Non-pigmented ciliary epithelial cell (primary cell): Measurements from ENCODE around the gene TGFBI.
A peak's percentile ranks its signal among the peaks of the same experiment; 100 is the strongest.
"Not testable (repeated sequence)": the region's sequence is repeated elsewhere in the genome, so short reads cannot be mapped to it uniquely, and the experiment has no call there.

Source experiments
- DNase-seq: peaks from one replicate; pipeline ENCODE4 v3.0.0-alpha.2; 2010; ENCODE audit warnings: low read depth

Gene TGFBI

DNA sequence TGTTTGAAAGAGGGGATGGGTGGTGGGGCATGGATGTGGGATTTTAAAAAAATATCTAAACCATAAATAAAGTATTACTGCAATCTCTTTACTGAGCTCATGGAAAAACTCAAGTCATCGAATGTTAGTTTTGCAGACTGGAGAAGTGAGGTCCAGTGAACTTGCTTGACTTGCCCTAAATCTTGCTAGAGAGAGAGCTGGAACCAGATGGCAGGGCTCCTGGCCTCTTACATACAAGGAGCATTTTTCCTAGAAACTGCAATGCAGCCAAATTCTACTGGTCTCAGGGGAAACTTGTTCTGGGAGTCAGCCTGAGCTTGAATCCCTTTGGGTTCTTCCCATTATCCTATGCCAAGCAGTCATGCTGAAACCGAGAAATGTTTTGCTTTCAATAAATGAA, 2.9 kb upstream of the TGFBI start:
- DNase-seq: no peak

DNA sequence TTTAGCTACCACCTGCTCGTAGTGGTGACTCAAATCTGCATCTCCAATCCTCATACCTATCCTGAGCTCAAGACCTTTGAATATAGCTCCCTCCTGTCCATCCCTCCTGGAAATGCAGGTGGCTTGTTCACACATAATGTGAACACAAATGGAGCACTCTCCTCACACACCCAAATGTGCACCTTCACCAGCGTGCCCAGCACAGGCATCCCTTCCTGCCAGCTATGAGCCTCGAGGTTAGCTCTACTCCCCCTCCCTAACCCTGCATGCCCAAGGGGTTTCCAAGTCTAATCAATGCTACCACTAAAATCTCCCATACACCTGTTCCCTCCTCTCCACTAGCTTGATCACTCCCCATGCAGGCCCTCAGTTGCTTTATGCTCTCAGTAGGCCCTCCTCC, 2.2 kb upstream of the TGFBI start:
- DNase-seq: no peak

DNA sequence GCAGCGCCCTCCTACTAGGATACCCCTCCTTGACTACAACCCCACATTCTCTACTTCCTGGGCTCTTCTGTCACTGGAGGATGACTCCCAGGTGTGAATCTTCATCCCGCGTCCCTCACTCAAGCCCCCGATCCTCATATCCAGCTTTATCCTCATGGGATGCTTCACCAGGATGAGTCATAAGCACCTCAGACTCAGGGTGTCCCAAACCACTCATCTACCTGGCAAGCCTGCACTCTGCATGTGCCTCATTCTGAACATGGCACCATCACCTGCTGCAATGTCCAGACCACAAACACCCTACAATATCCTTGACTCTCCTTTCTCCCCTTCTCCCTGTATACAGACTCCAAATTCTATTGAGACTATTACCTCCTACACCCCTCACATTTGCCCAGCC, 1.5 kb upstream of the TGFBI start:
- DNase-seq: no peak

DNA sequence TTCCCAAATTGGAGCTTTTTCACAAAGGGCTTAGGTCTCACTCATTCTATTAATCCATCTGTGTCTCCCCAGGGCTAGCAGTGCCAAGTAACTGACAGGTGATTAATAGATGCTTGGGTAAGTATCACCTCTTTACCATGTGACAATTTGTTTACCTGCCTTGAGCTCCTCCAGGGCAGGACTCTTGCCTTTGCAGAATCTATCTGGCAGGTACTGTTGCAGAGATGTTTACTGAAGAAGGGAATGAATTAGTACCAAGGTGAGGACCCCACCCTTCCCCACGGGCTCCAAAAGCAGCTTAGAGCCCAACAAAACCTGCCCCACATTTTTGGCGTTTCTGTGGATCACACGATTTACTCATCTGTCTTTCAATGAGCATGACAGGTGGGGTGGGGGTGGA, 698 bp upstream of the TGFBI start:
- no peak for DNase-seq

DNA sequence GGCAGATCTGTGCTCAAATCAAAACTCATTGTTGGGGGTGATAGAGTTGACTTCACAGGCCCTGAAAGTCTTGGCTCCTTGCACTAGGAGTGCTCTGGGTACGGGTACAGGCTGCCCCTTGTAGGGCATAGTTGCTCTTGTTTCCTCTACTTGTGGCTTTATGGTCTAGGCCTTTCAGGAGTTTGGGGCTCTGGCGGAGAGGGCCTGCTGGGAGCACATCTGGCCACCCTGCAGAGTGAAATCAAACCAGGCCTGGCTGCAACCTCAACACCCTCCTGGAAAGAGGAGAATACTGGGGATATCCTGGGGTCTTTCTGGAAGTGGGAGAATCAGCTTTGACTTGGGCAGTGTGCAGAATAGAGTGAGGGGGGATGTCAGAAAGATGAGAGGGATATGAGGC, 1.5 kb downstream of the TGFBI start:
- DNase-seq: no peak

DNA sequence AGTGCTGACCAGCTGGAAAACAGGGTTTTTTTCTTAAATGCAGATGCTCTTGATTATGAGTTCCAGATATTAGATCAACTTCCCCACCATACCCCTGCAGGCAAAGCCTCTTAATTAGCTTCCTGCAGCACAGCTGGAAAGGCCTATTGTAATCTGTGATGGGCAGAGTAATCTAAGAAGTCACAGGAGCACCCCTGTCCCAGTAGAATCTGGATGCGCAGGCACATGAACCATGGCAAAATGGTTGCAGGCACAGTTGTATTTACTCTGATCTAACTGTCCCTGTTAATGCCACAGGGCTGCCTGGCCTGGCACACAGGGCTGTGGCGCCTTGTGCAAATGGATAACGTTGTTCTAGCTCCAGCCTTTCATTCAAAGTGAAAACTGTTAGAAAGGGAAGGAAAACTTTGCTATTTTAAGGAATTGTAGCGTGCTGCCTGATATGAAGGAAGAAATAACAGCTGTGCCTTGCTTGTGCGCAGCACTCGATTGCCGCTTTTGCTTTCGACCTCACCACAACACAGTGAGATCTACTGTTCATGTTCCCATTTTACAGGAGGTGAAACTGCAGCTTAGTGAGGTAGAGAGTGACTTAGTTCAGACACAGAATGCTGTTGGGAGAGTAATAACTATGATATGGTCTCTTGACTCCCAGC, 2.3 kb downstream of the TGFBI start:
- DNase-seq: no peak

DNA sequence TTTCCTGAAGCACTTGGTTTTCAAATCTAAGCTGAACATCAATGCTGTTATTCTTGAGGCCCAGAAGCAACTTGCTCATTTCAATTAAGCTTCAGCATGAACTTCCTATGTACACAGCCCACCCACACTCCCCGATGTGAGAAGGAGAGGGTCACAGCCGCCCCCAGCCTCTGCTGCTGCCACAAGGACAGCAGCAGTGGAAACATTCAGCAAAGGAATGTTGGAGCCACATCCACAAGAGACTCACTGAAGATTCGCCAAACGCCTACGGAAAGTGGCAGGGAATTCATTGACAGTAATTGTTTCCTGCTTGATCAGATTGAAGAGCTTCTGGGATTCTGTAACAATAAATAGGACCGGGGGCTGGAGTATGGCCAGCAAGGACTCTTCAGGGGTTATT, 2.9 kb downstream of the TGFBI start:
- DNase-seq: no peak

DNA sequence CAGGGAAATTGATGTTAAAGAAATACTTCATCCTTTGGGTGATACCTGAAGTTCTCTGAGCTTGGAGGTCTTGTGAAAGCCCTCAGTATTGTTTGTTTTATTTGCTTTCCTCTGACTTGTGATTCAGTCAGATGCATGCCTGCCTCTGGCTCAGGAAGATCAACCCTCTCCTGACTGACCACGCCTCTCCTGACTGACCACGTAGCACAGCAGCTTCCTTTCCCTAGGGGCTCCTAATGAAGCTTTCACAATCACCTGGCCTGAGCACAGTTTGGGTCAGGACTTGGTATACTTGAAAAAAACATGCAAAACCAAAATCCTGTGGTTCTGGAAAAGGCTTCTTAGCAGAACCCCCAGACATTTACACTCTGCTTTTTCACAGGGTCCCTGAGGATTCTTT, 3.8 kb downstream of the TGFBI start:
- no peak for DNase-seq

DNA sequence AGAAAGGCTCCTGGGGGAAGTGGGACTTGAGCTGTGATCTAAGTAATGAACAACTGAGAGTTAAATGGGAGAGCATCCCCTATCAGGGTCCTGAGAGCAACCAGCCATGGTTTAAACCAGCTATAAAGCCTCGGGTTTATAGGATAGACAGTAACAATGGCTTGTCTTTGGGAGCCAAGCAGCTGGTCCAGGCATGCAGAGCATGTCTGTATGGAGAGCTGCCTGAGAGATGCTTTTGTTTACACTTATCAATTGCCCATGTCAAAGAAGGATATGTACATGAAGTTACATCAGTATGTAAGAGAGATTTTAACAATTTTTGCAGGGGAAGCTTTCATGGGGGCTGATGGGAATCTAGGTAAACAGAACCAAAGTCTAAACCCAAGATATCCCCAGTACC, 4.4 kb downstream of the TGFBI start:
- no peak for DNase-seq

DNA sequence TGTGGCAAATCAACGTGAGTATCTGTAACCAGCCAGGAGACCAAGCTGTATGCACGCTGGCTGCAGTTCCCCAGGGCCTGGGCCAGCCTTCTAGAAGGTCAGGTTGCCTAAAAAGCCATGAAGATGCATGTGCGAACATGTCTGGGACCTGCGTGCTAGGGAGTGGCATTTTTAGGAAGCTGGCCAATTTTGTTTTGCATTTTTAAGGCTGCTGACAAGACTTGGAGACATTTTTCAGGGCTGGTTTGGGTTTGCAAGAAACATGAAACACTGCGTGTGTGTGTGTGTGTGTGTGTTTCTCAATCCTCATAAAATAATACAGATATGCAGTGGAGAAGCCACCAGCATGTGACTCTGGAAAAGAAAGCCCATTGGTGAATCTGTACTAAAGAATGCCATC, 5.1 kb downstream of the TGFBI start:
- DNase-seq: no peak

DNA sequence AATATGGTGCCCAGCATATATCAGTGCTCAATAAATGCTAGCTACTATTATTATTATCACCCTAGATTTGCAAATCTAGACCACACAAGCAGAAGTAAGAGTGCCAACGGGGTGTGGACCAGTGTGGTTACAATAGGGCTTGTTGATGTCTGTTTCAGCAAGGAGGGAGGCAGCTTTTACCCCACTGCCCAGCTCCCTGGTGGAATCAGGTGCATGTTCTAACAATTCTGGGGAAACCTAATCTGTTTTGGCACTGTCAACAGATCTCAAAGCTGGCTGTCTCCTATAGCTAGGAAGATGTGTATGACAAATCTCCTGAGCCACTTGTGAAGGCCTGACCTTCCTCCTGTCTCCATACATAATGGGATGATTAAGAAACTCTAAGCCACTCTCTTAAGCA, 5.7 kb downstream of the TGFBI start:
- no peak for DNase-seq

DNA sequence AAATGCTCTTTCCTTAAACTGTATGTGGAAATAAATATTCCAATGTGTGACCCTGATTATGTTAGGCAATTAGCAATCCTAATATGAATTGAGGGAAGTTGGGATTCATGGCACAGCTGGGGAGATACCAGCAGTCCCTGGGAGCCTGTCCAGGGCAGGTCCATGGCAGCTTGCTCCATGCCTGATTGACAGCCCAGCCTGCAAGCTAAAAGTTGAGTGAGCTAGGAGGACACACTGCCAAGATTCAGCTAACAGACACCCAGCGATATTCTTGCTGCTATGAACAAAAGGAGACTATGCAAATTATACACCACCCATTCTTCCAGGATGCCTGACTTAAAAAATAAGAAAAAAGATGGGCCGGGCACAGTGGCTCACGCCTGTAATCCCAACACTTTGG, 6.2 kb downstream of the TGFBI start:
- DNase-seq: no peak

DNA sequence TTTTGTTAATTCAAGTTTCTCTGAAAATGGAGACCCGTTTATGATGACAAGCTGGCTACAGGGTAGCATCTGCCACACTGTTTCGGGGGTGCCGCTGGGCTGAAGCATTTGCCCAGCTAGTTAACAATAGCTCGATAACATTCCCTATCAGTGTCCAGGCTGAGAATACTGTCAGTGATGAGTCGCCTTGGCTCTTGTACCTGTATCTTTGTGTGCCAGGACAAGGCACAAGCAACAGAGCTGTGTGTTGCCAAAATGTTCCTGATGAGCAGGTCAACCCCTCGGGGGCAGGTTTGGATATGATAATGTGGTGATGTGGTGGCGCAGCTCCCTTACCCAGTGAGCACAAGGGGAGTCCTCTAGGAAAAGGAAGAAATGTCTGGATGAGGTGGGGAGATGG, 7.0 kb downstream of the TGFBI start:
- DNase-seq: no peak

DNA sequence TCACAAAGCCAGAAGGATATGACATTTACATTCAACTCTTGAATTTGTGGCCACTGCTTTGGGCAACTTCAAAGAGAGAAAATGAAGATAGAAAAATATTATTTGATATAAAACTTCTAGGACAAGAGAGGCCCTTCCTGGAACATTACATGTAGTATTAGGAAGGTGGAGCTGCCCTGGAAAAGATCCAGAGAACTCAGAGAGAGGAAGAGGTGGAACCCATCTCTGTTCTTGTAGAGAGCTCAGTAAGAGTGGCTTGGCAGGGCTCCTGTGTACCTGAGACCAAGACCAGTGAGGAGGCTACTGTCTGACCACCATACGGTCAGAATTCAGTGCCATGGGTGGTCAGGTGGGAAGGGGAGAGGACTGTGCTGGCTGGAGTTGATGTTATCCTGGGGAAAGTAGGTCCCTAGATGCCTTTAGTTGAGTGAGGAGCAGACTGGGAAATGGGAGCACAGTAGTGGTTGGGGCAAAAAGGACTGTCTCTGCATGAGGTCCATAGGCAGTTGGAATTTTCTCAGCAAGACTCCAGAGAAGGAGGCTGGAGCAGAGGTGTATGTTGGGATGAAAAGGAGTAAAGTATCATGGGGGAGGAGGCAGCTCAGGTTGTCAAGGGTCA, 7.6 kb downstream of the TGFBI start:
- no peak for DNase-seq

DNA sequence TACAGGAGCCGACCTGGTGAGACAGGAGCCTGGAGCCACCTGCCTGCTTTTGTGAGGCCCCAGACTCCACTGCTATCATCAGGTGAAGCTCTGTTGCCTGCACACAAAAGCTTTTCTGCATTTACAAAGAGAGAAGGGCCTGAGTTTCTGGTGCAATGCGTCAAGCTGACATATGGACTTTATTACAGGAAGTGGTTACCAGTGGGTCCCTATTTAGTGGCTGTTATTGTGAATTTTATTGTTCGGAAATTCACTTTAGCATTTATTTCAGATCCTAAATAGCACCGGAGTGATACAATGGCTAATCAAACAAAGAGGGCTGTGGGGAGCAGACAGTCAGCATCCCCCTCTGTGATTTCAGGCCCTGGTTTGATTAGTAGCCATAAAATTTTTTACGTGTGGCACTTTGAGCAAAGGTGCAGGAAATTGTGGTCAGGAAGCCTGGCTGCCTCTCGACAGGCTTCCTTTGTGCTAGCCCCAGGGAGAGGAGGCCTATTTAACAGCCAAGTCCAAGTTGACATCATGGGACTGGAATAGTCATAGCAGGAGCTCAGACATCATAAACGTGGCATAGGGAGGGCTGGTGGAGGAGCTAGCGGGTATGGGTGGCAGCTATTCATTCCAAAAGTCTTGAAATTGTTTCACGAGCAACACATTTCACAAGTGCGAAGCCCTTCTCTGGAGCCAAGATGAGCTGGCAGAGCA, 8.4 kb downstream of the TGFBI start:
- peak; percentile 63 for DNase-seq

DNA sequence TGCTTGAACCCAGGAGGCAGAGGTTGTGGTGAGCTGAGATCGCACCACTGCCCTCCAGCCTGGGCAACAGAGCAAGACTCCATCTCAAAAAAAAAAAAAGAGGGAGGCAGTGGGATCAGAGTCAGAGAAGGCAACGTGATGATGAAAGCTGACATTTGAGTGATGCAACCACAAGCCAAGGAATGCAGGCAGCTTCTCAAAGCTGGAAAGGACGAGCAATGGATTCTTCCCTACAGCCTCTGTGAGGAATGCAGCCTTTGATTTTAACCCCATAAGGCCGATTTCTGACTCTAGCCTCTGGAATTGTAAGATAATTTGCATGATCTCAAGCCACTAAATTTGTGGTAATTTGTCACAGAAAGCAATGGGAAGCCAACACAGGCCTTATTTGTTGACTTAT, 9.8 kb downstream of the TGFBI start:
- no peak for DNase-seq

DNA sequence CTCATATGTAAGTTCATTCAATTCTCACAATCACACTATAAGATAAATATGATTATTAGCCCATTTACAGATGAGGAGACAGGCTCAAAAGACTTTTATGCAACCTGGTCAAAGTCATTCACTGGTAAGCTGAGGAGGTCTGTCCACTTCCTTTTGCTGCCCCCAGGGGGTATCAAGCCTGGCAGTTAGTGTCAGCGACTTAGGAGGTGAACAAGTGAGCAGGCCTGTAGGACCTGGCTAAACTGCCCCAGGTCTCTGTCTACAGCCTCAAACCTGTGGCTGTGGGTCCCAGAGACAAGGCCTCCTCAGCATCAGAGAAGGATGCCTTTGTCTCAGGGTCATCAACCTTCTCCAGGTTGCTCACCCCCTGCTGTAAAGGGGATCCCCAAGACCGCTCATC, 10.4 kb downstream of the TGFBI start:
- DNase-seq: no peak

DNA sequence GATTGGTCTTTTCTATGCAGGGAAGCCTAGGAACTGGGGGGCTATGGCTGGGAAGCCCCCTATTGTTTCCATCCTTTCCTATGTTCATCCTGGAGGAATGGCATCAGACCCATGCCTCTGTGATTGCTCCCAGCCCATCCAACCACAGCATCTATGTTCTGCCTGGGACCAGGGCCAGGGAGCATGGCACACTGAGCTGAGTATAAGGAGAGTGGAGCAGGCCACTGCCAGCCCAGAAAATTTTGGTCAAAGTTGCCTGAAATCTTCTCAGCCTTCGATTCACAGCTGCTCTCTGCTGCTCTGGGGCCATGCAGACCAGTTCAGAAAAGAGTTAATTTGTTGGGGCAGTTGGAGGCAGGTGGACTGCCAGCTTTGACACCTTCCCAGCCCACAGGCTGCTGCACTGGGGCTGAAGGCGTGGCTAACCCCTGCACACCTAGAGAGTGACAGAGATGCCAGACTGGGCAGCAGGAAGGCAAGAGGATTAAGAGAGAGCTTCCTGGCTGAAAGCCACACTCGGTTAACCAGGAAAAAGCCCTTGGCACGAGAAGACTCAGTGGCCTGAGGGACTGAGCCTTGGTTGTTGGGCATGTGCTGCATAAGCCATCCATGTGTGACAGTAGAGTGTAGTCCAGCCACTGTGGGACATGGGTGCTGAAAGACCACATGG, 12.1 kb downstream of the TGFBI start:
- no peak for DNase-seq

DNA sequence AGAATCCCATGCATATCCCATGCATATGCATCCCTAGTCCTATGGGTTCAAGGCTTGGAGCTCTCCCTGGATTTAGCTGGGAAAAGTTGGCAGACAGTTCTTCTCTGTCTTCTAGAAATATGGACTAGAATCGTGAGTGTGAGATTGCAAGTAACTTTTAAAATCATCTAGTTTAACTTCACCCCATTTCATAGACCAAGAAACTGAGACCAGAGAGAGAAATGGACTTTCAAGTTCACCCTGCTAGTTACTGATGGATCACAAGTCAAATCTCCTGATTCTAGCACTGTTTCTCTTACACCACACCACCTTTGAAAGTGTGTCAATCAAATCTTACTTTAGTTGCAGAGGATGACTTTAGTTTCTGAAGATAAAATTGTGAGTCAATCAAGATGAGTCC, 13.4 kb downstream of the TGFBI start:
- no peak for DNase-seq

DNA sequence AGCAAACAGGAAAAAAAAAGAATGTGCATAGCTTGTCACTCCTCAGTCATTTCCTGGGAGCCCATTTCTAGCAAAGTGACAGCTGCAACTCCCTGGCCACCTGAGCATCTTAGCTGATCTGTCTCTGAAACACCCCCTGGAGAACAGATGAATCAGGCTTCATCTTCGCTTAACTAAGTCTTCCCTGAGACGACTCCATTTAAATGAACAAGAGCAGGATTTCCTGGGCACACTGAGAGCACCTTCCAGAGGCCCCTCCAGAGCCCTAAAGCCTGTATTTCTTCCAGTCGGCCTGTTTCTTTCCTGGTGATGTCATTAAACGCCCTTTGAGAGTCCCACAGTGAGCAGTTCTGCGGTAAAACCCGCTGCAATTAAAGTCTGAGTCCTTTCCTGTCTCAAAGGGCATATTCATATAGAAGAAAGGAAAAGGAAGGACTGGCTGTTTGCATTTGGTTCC, 13.9 kb downstream of the TGFBI start:
- no peak for DNase-seq

DNA sequence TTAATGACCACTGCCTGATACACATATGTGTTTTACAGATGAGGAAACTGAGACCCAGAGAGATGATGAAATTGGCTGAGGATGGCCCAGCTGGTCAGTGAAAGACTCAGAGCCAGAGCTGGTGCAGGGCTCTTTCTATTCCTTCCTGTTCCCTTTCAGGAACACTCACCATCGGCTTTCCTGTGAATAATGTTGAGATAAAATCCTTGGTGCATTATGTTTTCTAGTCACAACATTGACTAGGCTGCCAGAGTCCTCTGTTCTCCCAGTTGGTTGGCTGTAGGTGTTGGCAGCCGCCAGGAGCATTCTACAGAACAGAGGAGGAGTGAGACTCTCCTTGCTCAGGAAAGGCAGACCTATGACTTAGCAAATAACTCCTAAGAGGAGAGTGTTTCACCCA, 14.8 kb downstream of the TGFBI start:
- no peak for DNase-seq

DNA sequence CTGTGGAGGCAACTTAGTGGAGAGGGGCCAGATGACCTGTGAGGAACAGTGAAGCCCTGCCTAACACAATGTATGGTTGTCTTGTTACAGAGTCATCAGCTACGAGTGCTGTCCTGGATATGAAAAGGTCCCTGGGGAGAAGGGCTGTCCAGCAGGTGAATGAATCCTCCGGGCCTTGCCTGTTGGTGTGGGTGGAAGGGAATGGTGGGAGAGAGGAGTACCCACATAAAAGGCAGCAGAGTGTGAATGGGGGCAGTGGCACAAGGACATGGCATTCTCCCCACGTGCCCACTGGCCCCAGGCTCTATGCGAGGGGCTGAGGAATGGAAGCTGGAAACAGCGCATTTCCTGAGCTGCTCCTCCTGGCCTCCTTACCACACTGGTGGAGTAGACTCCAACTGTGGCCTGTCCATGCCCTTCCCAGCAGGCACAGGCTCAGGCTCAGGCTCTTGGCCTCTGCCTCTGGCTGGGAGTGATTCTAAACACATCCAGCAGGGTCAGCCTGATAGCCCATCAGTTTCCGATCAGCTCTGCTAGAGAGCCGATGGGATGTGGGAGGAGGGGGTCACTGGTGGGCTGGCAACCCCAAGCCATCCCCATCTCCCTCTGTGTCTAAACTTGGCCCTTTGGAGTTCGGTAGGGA, 15.3 kb downstream of the TGFBI start:
- DNase-seq: no peak

DNA sequence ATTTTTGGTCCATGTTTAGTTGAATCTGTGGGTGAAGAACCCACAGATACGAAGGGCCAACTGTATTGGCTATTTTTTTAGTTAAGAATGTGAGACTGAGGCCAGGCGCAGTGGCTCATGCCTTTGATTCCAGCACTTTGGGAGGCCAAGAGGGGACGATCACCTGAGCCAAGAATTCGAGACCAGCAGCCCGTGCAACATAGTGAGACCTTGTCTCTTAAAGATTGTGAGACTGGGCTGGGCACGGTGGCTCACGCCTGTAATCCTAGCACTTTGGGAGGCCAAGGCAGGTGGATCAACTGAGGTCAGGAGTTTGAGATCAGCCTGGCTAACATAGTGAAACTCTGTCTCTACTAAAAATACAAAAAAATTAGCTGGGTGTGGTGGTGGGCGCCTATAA, 16.2 kb downstream of the TGFBI start:
- DNase-seq: not testable (repeated sequence)
